Measurements from ENCODE around the gene ZNF256. TPM values are rescaled to one million over a fixed set of nuclear protein-coding genes. Genes with fewer than 3 reads are reported as not detected.

Gene ZNF256
- total RNA-seq, 2 donors from 2014 or later = 3.0 to 3.5 TPM

GRCh38 chr19:57914531-57914930 lies 33.0 kb downstream of the ZNF256 start:
- H3K9me3 ChIP-seq = no peaks in the 10 kb centered on the region
- no peak overlapping the region for H3K4me3 ChIP-seq
- no peaks in the 10 kb centered on the region for H3K36me3 ChIP-seq
- TF ChIP-seq CTCF (IDR thresholded peaks at IDR 0.05) = no peak
- no peak overlapping the region for H3K27ac ChIP-seq
- intact Hi-C loops (cut with DNase I) = no loop called here
- DNase-seq = no peak
- no peaks in the 10 kb centered on the region for H3K27me3 ChIP-seq
- H3K9ac ChIP-seq (ENCODE audit: low read depth in 2 of 2, low read length in 2 of 2) = no peak overlapping the region
- no peaks in the 10 kb centered on the region for H3K4me1 ChIP-seq

- Histone ChIP-seq H3K27me3 (no peaks in the 10 kb centered on the region), H3K9ac (ENCODE audit: low read depth in 2 of 2, low read length in 2 of 2) (no peak overlapping the region), H3K4me3 (no peak overlapping the region), H3K36me3 (no peaks in the 10 kb centered on the region), H3K4me1 (no peaks in the 10 kb centered on the region), H3K9me3 (no peaks in the 10 kb centered on the region), H3K27ac (no peak overlapping the region)
- TF ChIP-seq CTCF (IDR thresholded peaks at IDR 0.05) = no peak
- DNase-seq = no peak
- intact Hi-C loops (cut with DNase I) = no loop called here
These were observed 40.1 kb downstream of the ZNF256 start for GRCh38 chr19:57907394-57907793.

GRCh38 chr19:57905258-57905657 lies 42.2 kb downstream of the ZNF256 start:
- no peaks in the 10 kb centered on the region for H3K36me3 ChIP-seq

GRCh38 chr19:57903618-57904184 lies 43.8 kb downstream of the ZNF256 start:
- no peaks in the 10 kb centered on the region for H3K4me1 ChIP-seq
- intact Hi-C loops (cut with DNase I) = no loop called here
- no peak overlapping the region for H3K27ac ChIP-seq
- H3K4me3 ChIP-seq = no peak overlapping the region
- no peak for DNase-seq
- no peaks in the 10 kb centered on the region for H3K9me3 ChIP-seq
- no peak overlapping the region for H3K9ac ChIP-seq (ENCODE audit: low read depth in 2 of 2, low read length in 2 of 2)
- no peak for TF ChIP-seq CTCF (IDR thresholded peaks at IDR 0.05)
- H3K36me3 ChIP-seq = no peaks in the 10 kb centered on the region
- no peaks in the 10 kb centered on the region for H3K27me3 ChIP-seq

More at GRCh38 chr19:57905258-57905657, 42.2 kb downstream of the ZNF256 start:
- H3K27ac ChIP-seq = no peak overlapping the region
- intact Hi-C loops (cut with DNase I) = no loop called here
- no peaks in the 10 kb centered on the region for H3K4me1 ChIP-seq
- H3K4me3 ChIP-seq = no peak overlapping the region
- no peak for DNase-seq
- no peak overlapping the region for H3K9ac ChIP-seq (ENCODE audit: low read depth in 2 of 2, low read length in 2 of 2)
- H3K9me3 ChIP-seq = no peaks in the 10 kb centered on the region
- no peak for TF ChIP-seq CTCF (IDR thresholded peaks at IDR 0.05)
- H3K27me3 ChIP-seq = no peaks in the 10 kb centered on the region

- TF ChIP-seq CTCF (IDR thresholded peaks at IDR 0.05) = no peak
- H3K36me3 ChIP-seq = no peaks in the 10 kb centered on the region
- no peaks in the 10 kb centered on the region for H3K4me1 ChIP-seq
- H3K9me3 ChIP-seq = no peaks in the 10 kb centered on the region
- DNase-seq = no peak
- H3K9ac ChIP-seq (ENCODE audit: low read depth in 2 of 2, low read length in 2 of 2) = no peak overlapping the region
- H3K4me3 ChIP-seq = no peak overlapping the region
- no peak overlapping the region for H3K27ac ChIP-seq
- H3K27me3 ChIP-seq = no peaks in the 10 kb centered on the region
- intact Hi-C loops (cut with DNase I) = no loop called here
These were observed 47.2 kb downstream of the ZNF256 start for GRCh38 chr19:57900311-57900710.

Other genes with a start within 250 kb of the ZNF256 start
- gene ZNF154, start 238.5 kb downstream of the ZNF256 start, total RNA-seq = 1 to 10 TPM in 1 of 2 donors, under 1 TPM in 1; 0.67 to 2.0 TPM
- 1 to 10 TPM; 2.9 TPM for gene ZNF671, start 220.1 kb downstream of the ZNF256 start, total RNA-seq
- 10 to 100 TPM; 13.5 to 14.5 TPM for gene ZNF776, start 200.9 kb downstream of the ZNF256 start, total RNA-seq
- 10 to 100 TPM; 13.1 to 17.6 TPM for gene ZNF586, start 178.0 kb downstream of the ZNF256 start, total RNA-seq
- gene ZNF552, start 132.8 kb downstream of the ZNF256 start, total RNA-seq = 10 to 100 TPM; 21.7 to 24.8 TPM
- gene ZNF587B, start 117.4 kb downstream of the ZNF256 start, total RNA-seq = 10 to 100 TPM; 12.5 to 22.3 TPM
- 10 to 100 TPM; 46.4 to 70.7 TPM for gene ZNF587, start 97.8 kb downstream of the ZNF256 start, total RNA-seq
- gene ZNF814, start 58.7 kb downstream of the ZNF256 start, total RNA-seq = 10 to 100 TPM in 1 of 2 donors, 1 to 10 TPM in 1; 7.1 to 25.5 TPM
- gene ZNF417, start 31.1 kb downstream of the ZNF256 start, total RNA-seq = 10 to 100 TPM in 1 of 2 donors, 1 to 10 TPM in 1; 9.6 to 17.5 TPM
- 1 to 10 TPM; 1.1 to 5.3 TPM for gene ZNF418, start 12.3 kb downstream of the ZNF256 start, total RNA-seq
- under 1 TPM; 0.27 to 0.86 TPM for gene C19orf18, start 26.8 kb upstream of the ZNF256 start, total RNA-seq
- gene ZNF606, start 55.1 kb upstream of the ZNF256 start, total RNA-seq = 10 to 100 TPM in 1 of 2 donors, 1 to 10 TPM in 1; 8.7 to 12.2 TPM
- not detected for gene ZSCAN1, start 86.3 kb upstream of the ZNF256 start, total RNA-seq
- gene ZNF135, start 111.6 kb upstream of the ZNF256 start, total RNA-seq = 1 to 10 TPM; 1.1 to 1.4 TPM
- 10 to 100 TPM; 17.1 to 22.9 TPM for gene ZSCAN18, start 150.5 kb upstream of the ZNF256 start, total RNA-seq
- 1 to 10 TPM; 3.9 to 5.9 TPM for gene ZNF329, start 203.1 kb upstream of the ZNF256 start, total RNA-seq
- gene ZNF274, start 235.4 kb upstream of the ZNF256 start, total RNA-seq = 10 to 100 TPM; 16.3 to 17.1 TPM